H1 (cell line): ENCODE data around the gene GALNT5. TPM values are rescaled to one million over a fixed set of nuclear protein-coding genes. Genes with fewer than 3 reads are reported as not detected.
"Not testable (repeated sequence)": the region's sequence is repeated elsewhere in the genome, so short reads cannot be mapped to it uniquely, and the experiment has no call there.

Experiments used
- CTCF ChIA-PET: fragments of 300-600 bp; sonication (Branson Sonifier 250); formaldehyde crosslinking; loops from one replicate; lab custom pipeline; 2021; ENCODE audit not compliant: partially characterized antibody; lab: Charles Lee
- POLR2A ChIA-PET: fragments of 300-600 bp; sonication (Branson Sonifier 250); formaldehyde crosslinking; loops from one replicate; lab custom pipeline; 2021; ENCODE audit warnings: inconsistent platforms; ENCODE audit not compliant: partially characterized antibody; lab: Charles Lee
- DNase-seq, 2 experiments: peaks; one replicate each; pipeline versions ENCODE4 v3.0.0 to v3.0.0-alpha.2; 2010 to 2022; ENCODE audit warnings: low spot score in 2 of 2, low read depth in 1 of 2, mixed read lengths in 1 of 2
- FAIRE-seq: peaks from 2 replicates; lab custom pipeline; 2011; peaks lifted over from hg19 to GRCh38; lab: Jason Lieb, UNC
- H2AFZ ChIP-seq: 2 replicates; pipeline ENCODE4 v1.8.1; 2012; ENCODE audit warnings: low read length, inconsistent platforms
- H2AK5ac ChIP-seq: 2 replicates; pipeline ENCODE4 v1.6.1; 2013; ENCODE audit warnings: low read depth, low read length
- H2BK120ac ChIP-seq: replicated peaks from 2 replicates; pipeline ENCODE3; 2013; ENCODE audit warnings: low read depth, low read length, inconsistent platforms
- H2BK12ac ChIP-seq: 2 replicates; pipeline ENCODE4 v1.6.1; 2013; ENCODE audit warnings: low read depth, low read length
- H2BK15ac ChIP-seq: 2 replicates; pipeline ENCODE4 v1.6.1; 2013; ENCODE audit warnings: low read length
- H2BK20ac ChIP-seq: 2 replicates; pipeline ENCODE4 v1.6.1; 2013; ENCODE audit warnings: low read length
- H2BK5ac ChIP-seq: 2 replicates; pipeline ENCODE4 v1.6.1; 2013; ENCODE audit warnings: low read depth, low read length
- H3K14ac ChIP-seq: 2 replicates; pipeline ENCODE4 v1.6.1; 2013; ENCODE audit warnings: inconsistent platforms; ENCODE audit not compliant: insufficient read length
- H3K18ac ChIP-seq: 2 replicates; pipeline ENCODE4 v1.6.1; 2013; ENCODE audit warnings: low read length; ENCODE audit errors: extremely low read depth
- H3K23ac ChIP-seq: 2 replicates; pipeline ENCODE4 v1.6.1; 2013; ENCODE audit warnings: inconsistent platforms; ENCODE audit not compliant: insufficient read length
- H3K23me2 ChIP-seq: 2 replicates; pipeline ENCODE4 v1.6.1; 2013; ENCODE audit warnings: low read depth, low read length
- H3K27ac ChIP-seq: 2 replicates; pipeline ENCODE4 v1.6.1; 2011; ENCODE audit warnings: low read depth, low read length, inconsistent platforms
- H3K27me3 ChIP-seq, 4 experiments: replicated peaks in 1 of 4; 1 replicate in 1 of 4; 2 replicates in 3 of 4; pipeline versions ENCODE4 v1.6.1 to v1.8.1; 2011 to 2013; ENCODE audit warnings: low read length in 3 of 4, mild to moderate bottlenecking in 3 of 4, inconsistent platforms in 2 of 4, mixed read lengths in 2 of 4, moderate library complexity in 1 of 4; ENCODE audit not compliant: control insufficient read depth in 3 of 4, insufficient read depth in 3 of 4; ENCODE audit errors: extremely low read depth in 1 of 4
- H3K36me3 ChIP-seq, 4 experiments: 2 replicates each; pipeline versions ENCODE4 v1.6.1 to v1.8.1; 2011 to 2013; ENCODE audit warnings: mild to moderate bottlenecking in 4 of 4, low read length in 3 of 4, moderate library complexity in 2 of 4, control low read depth in 1 of 4, inconsistent platforms in 1 of 4; ENCODE audit not compliant: insufficient read depth in 4 of 4, control insufficient read depth in 2 of 4
- H3K4ac ChIP-seq: replicated peaks from 2 replicates; pipeline ENCODE3; 2013; ENCODE audit warnings: low read length, low read depth, mixed read lengths, inconsistent platforms; ENCODE audit not compliant: insufficient read length
- H3K4me1 ChIP-seq, 4 experiments: replicated peaks in 1 of 4; 1 replicate in 1 of 4; 2 replicates in 3 of 4; pipeline versions ENCODE4 v1.6.1 to v1.8.1; 2011 to 2013; ENCODE audit warnings: low read length in 3 of 4, inconsistent platforms in 2 of 4, mixed read lengths in 1 of 4; ENCODE audit not compliant: insufficient read depth in 4 of 4, control insufficient read depth in 3 of 4
- H3K4me2 ChIP-seq, 2 experiments: 2 replicates each; pipeline versions ENCODE4 v1.6.1 to v1.8.1; 2011 to 2013; ENCODE audit warnings: low read depth in 2 of 2, low read length in 2 of 2, control low read depth in 1 of 2, inconsistent platforms in 1 of 2, mild to moderate bottlenecking in 1 of 2; ENCODE audit not compliant: insufficient read depth in 1 of 2
- H3K4me3 ChIP-seq, 4 experiments: fragments of 200-600, 300-600 bp in 1 of 4; sonication (generic), shearing (Covaris generic), sonication (Bioruptor Twin) in 1 of 4; 2 replicates each; pipeline versions ENCODE4 v1.5.1 to v1.8.1; 2011 to 2016; ENCODE audit warnings: low read length in 4 of 4, low read depth in 3 of 4, control low read depth in 2 of 4, inconsistent platforms in 2 of 4, mild to moderate bottlenecking in 2 of 4, mixed read lengths in 1 of 4, moderate library complexity in 1 of 4; ENCODE audit not compliant: insufficient read depth in 2 of 4; ENCODE audit errors: extremely low read depth in 1 of 4
- H3K56ac ChIP-seq: replicated peaks from 2 replicates; pipeline ENCODE3; 2013; ENCODE audit warnings: low read depth, mild to moderate bottlenecking, mixed read lengths, low read length, inconsistent platforms; ENCODE audit not compliant: insufficient read length
- H3K79me1 ChIP-seq: 2 replicates; pipeline ENCODE4 v1.6.1; 2013; ENCODE audit warnings: low read depth, low read length, control low read depth
- H3K79me2 ChIP-seq, 2 experiments: 2 replicates each; pipeline versions ENCODE4 v1.6.1 to v1.8.1; 2012 to 2013; ENCODE audit warnings: low read length in 2 of 2, mild to moderate bottlenecking in 2 of 2, inconsistent platforms in 1 of 2; ENCODE audit not compliant: insufficient read depth in 2 of 2, control insufficient read depth in 1 of 2
- H3K9ac ChIP-seq, 4 experiments: replicated peaks in 1 of 4; 1 replicate in 1 of 4; 2 replicates in 3 of 4; pipeline versions ENCODE4 v1.6.1 to v1.8.1; 2011 to 2013; ENCODE audit warnings: low read depth in 3 of 4, low read length in 3 of 4, control low read depth in 2 of 4, mild to moderate bottlenecking in 2 of 4, moderate library complexity in 2 of 4, inconsistent platforms in 1 of 4; ENCODE audit errors: extremely low read depth in 1 of 4
- H3K9me3 ChIP-seq, 2 experiments: 2 replicates each; pipeline versions ENCODE4 v1.6.1 to v1.8.1; 2012 to 2013; ENCODE audit warnings: mild to moderate bottlenecking in 2 of 2, moderate library complexity in 2 of 2, control low read depth in 1 of 2, inconsistent platforms in 1 of 2, low read depth in 1 of 2, low read length in 1 of 2, mixed read lengths in 1 of 2; ENCODE audit not compliant: insufficient read depth in 2 of 2
- H4K20me1 ChIP-seq, 2 experiments: replicated peaks in 1 of 2; 2 replicates each; pipeline versions ENCODE3 to v1.8.1; 2011 to 2013; ENCODE audit warnings: inconsistent platforms in 2 of 2, low read length in 2 of 2, mild to moderate bottlenecking in 1 of 2; ENCODE audit not compliant: insufficient read depth in 2 of 2, control insufficient read depth in 1 of 2
- H4K5ac ChIP-seq: 2 replicates; pipeline ENCODE4 v1.6.1; 2013; ENCODE audit warnings: low read length, low read depth, mixed read lengths, inconsistent platforms; ENCODE audit not compliant: insufficient read length
- H4K8ac ChIP-seq: 2 replicates; pipeline ENCODE4 v1.8.0; 2013; ENCODE audit warnings: mild to moderate bottlenecking, moderate library complexity, low read length, inconsistent platforms; ENCODE audit not compliant: insufficient read depth; ENCODE audit errors: extremely low read depth
- H4K91ac ChIP-seq: replicated peaks from 2 replicates; pipeline ENCODE3; 2013; ENCODE audit warnings: low read length, mixed read lengths, inconsistent platforms; ENCODE audit not compliant: insufficient read length
- WGBS, 2 experiments: shearing (Covaris generic) in 1 of 2; methylation state at CpG; one replicate each; pipeline versions ENCODE4 v1.1.6 to v1.1.7; 2013 to 2015; ENCODE audit warnings: low lambda C conversion rate in 2 of 2, mixed read lengths in 2 of 2, inconsistent platforms in 1 of 2, low coverage in 1 of 2, missing lambda C conversion rate in 1 of 2; ENCODE audit not compliant: insufficient replicate concordance in 2 of 2, insufficient coverage in 1 of 2, insufficient read length in 1 of 2; ENCODE audit errors: extremely low coverage in 1 of 2, missing lambda C conversion rate in 1 of 2; 5-methylcytosine and 5-hydroxymethylcytosine counted together
- polyA plus RNA-seq, 7 experiments: library from polyadenylated mRNA; depleted of rRNA in 3 of 7; stranded (reverse) in 5 of 7; unstranded in 2 of 7; fragments of >200 nt in 5 of 7; fragments of 200-250 nt in 2 of 7; gene quantifications; 1 replicate in 5 of 7; 2 replicates in 1 of 7; 4 replicates in 1 of 7; pipeline versions ENCODE4 v1.2.1 to v1.2.3, GENCODE V29; 2011 to 2013; ENCODE audit warnings: missing spikeins in 2 of 7, mixed read lengths in 2 of 7
- total RNA-seq: library from RNA; stranded (reverse); fragmentation: NEBNext Ultra II Directional; extraction: Animal tissue kit (Norgen Biotek cat#: 25700); gene quantifications from 2 replicates; pipeline ENCODE4 v1.2.1, GENCODE V29; 2021

GALNT5 gene
- total and polyA plus RNA-seq, 2 of the 8 experiments (the other 6 are each of a cell fraction or from before 2014, with no cell fraction given) = 0.02 to 0.06 TPM

- H4K20me1 ChIP-seq, H3K18ac ChIP-seq, H3K23ac ChIP-seq, FAIRE-seq, H4K8ac ChIP-seq, H2AK5ac ChIP-seq, H3K27me3 ChIP-seq, H3K4me3 ChIP-seq, H3K14ac ChIP-seq, H3K27ac ChIP-seq, H4K91ac ChIP-seq, POLR2A ChIA-PET, H3K36me3 ChIP-seq, H3K79me2 ChIP-seq, H3K79me1 ChIP-seq, H2BK15ac ChIP-seq, DNase-seq, H3K56ac ChIP-seq, H3K4ac ChIP-seq, H4K5ac ChIP-seq, H2BK120ac ChIP-seq, H2AFZ ChIP-seq, H2BK20ac ChIP-seq, H3K9ac ChIP-seq, H3K4me2 ChIP-seq, H3K23me2 ChIP-seq, H2BK12ac ChIP-seq, H2BK5ac ChIP-seq: not testable (repeated sequence)
- Histone ChIP-seq H3K4me1 (peaks cover 0 to 13% (median 0%) of the 10 kb centered on the region in 4 experiments; a peak in 2 of 7 replicates), H3K9me3 (peaks cover 24 to 32% of the 10 kb centered on the region in 2 experiments; a peak in 3 of 4 replicates)
- 95% methylated on average over 2 of the region's 2 CpGs; no CpG with 5 or more reads in 1 of the 2 experiments for WGBS, 2 experiments
- CTCF ChIA-PET = interaction anchor here (1.1 kb wide), 1 partner anchor 92 kb away, joined by 3 read pairs; no protein-coding TSS in a partner anchor
These were observed 83.9 kb downstream of the GALNT5 start for GRCh38 chr2:157341381-157341780.
